Smooth muscle cell (in vitro differentiated cells): Measurements from ENCODE around the gene LRP1. TPM values are rescaled to one million over a fixed set of nuclear protein-coding genes. Genes with fewer than 3 reads are reported as not detected.

ENCODE experiments used
- DNase-seq: peaks from one replicate; lab custom pipeline; 2025; ENCODE audit not compliant: unreplicated experiment; lab: John Stamatoyannopoulos, UW
- H2AFZ ChIP-seq: fragments of 200-600 bp; sonication (generic); 2 replicates; pipeline ENCODE4 v1.6.0; 2016; ENCODE audit warnings: antibody characterized with exemption, low read depth, mild to moderate bottlenecking
- H3F3A ChIP-seq: fragments of 200-600 bp; sonication (generic); 2 replicates; pipeline ENCODE4 v1.6.0; 2017; ENCODE audit warnings: antibody characterized with exemption, low read depth
- H3K27ac ChIP-seq: fragments of 200-600 bp; sonication (generic); 2 replicates; pipeline ENCODE4 v1.5.1; 2016; ENCODE audit warnings: low read depth, mild to moderate bottlenecking
- H3K27me3 ChIP-seq: fragments of 200-600 bp; sonication (generic); 2 replicates; pipeline ENCODE4 v1.6.1; 2016; ENCODE audit warnings: low read depth, mild to moderate bottlenecking
- H3K36me3 ChIP-seq: fragments of 200-600 bp; sonication (generic); 2 replicates; pipeline ENCODE4 v1.5.1; 2016; ENCODE audit warnings: low read depth
- H3K4me1 ChIP-seq: fragments of 200-600 bp; sonication (generic); 2 replicates; pipeline ENCODE4 v1.5.1; 2016; ENCODE audit warnings: low read depth
- H3K4me2 ChIP-seq: fragments of 200-600 bp; sonication (generic); 2 replicates; pipeline ENCODE4 v1.6.0; 2016; ENCODE audit warnings: mild to moderate bottlenecking
- H3K4me3 ChIP-seq: fragments of 200-600 bp; sonication (generic); 2 replicates; pipeline ENCODE4 v1.5.1; 2016; ENCODE audit warnings: mild to moderate bottlenecking
- H3K79me2 ChIP-seq: fragments of 200-600 bp; sonication (generic); 2 replicates; pipeline ENCODE4 v1.6.0; 2016; ENCODE audit warnings: low read depth, mild to moderate bottlenecking
- H3K9ac ChIP-seq: fragments of 200-600 bp; sonication (generic); 2 replicates; pipeline ENCODE4 v1.6.0; 2016; ENCODE audit warnings: low read depth
- H3K9me3 ChIP-seq: fragments of 200-600 bp; sonication (generic); replicated peaks from 2 replicates; pipeline ENCODE4 v1.5.1; 2016; ENCODE audit warnings: low read depth
- H4K20me1 ChIP-seq: fragments of 200-600 bp; sonication (generic); 2 replicates; pipeline ENCODE4 v1.6.0; 2016; ENCODE audit warnings: low read depth
- WGBS: methylation state at CpG from one replicate; pipeline ENCODE4 v1.1.7; 2016; ENCODE audit warnings: low lambda C conversion rate; 5-methylcytosine and 5-hydroxymethylcytosine counted together
- polyA plus RNA-seq: library from polyadenylated mRNA; unstranded; fragments of >200 nt; fragmentation: Nextera tagmentation; extraction: Ambion mirVana; gene quantifications from 2 replicates; pipeline ENCODE4 v1.2.1, GENCODE V29; 2016
- total RNA-seq: library from RNA; depleted of rRNA; stranded (reverse); fragments of >200 nt; gene quantifications from 2 replicates; pipeline ENCODE4 v1.2.3, GENCODE V29; 2014
- TF ChIP-seq, protein P1 (sequence below): fragments of 200-600 bp; sonication (generic); IDR thresholded peaks from 2 replicates; pipeline ENCODE4 v1.5.1; 2017; ENCODE audit warnings: borderline replicate concordance, mild to moderate bottlenecking, antibody characterized with exemption; ENCODE audit not compliant: insufficient read depth, poor library complexity, severe bottlenecking

Gene LRP1
- total and polyA plus RNA-seq, 2 experiments from 2014 or later = 75.3 to 95.4 TPM

DNA sequence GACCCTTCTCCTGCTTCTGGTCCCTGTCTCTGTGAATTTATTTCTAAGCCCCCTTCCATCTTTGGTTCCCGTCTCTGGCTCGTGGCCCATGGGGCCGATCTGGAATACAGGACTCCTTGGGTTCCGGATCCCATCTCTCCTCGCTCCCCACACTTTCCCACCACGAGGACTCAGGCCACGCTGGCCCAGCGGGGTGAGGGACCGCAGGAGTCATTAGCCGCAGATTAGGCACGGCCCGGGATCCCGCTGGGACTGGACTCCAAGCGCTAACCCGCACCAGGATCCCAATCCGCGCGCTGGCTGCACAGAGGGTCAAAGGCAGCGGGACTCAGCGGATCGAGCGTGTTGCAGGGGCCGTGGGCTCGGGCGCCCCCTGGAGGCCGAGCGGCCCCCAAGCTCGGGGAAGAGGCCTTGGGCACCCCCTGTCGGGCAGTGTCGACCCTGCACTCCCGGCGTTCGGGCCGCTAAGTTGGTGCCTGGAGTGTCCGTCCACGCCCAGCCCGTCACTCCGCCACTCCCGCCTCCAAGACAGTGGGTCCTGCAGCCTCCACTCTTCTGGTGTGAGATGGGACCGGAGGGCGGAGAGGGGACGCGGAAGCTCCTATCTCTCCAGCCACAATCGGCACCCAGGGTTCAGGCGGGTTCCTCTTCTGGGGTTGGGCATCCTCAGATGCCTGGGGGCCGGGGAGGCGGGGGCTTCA lies 110.7 kb downstream of the LRP1 start:
- TF ChIP-seq, protein P1, sequence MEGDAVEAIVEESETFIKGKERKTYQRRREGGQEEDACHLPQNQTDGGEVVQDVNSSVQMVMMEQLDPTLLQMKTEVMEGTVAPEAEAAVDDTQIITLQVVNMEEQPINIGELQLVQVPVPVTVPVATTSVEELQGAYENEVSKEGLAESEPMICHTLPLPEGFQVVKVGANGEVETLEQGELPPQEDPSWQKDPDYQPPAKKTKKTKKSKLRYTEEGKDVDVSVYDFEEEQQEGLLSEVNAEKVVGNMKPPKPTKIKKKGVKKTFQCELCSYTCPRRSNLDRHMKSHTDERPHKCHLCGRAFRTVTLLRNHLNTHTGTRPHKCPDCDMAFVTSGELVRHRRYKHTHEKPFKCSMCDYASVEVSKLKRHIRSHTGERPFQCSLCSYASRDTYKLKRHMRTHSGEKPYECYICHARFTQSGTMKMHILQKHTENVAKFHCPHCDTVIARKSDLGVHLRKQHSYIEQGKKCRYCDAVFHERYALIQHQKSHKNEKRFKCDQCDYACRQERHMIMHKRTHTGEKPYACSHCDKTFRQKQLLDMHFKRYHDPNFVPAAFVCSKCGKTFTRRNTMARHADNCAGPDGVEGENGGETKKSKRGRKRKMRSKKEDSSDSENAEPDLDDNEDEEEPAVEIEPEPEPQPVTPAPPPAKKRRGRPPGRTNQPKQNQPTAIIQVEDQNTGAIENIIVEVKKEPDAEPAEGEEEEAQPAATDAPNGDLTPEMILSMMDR = peak; percentile 100
- peaks cover 16% of the 10 kb centered on the region for H3F3A ChIP-seq
- H3K9ac ChIP-seq = no peak overlapping the region
- H3K79me2 ChIP-seq = no peaks in the 10 kb centered on the region
- peak overlapping the region; percentile 80 for H3K4me3 ChIP-seq
- peak overlapping the region; percentile 99 for H3K4me2 ChIP-seq
- WGBS = 3% methylated on average over 42 of the region's 47 CpGs
- peaks cover 18% of the 10 kb centered on the region for H3K27me3 ChIP-seq
- no peaks in the 10 kb centered on the region for H3K9me3 ChIP-seq
- peak; percentile 86 for DNase-seq
- peaks cover 29% of the 10 kb centered on the region for H3K4me1 ChIP-seq
- H4K20me1 ChIP-seq = peaks cover 49% of the 10 kb centered on the region
- no peak overlapping the region for H2AFZ ChIP-seq
- no peaks in the 10 kb centered on the region for H3K36me3 ChIP-seq
- no peak overlapping the region for H3K27ac ChIP-seq

DNA sequence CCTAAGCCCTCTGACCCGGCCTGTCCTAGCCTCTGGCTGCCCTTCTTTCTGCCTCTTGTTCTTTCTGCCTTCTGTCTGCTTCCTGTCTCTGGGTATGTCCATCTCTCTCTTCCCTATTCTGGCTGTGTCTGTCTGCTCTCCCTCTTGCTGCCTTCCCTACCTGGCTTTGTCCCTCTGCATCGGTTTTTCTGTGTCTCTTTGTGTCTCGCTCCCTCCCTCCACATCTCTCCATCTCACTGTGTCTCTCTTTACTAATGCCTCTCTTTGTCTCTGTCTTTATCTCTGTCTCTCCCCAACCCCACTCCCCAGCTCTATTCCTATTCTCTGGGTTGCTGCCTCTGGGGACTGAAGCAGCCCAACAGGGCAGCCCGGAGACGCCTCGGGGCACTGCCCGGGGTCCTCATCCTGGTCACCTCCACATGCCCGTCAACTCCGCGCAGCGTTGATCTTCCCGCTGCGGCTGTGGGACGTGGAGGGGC lies 111.3 kb downstream of the LRP1 start:
- H3K4me1 ChIP-seq = peaks cover 29% of the 10 kb centered on the region
- no peaks in the 10 kb centered on the region for H3K36me3 ChIP-seq
- H3K9ac ChIP-seq = peak overlapping the region; percentile 77
- H3F3A ChIP-seq = peaks cover 12% of the 10 kb centered on the region
- H3K27ac ChIP-seq = peak overlapping the region; percentile 24
- H3K27me3 ChIP-seq = peaks cover 18% of the 10 kb centered on the region
- TF ChIP-seq, protein P1 = no peak
- 6% methylated on average over 14 of the region's 14 CpGs for WGBS
- H2AFZ ChIP-seq = peak overlapping the region; percentile 56
- no peaks in the 10 kb centered on the region for H3K79me2 ChIP-seq
- H4K20me1 ChIP-seq = peaks cover 49% of the 10 kb centered on the region
- no peak for DNase-seq
- peak overlapping the region; percentile 80 for H3K4me3 ChIP-seq
- peak overlapping the region; percentile 99 for H3K4me2 ChIP-seq
- no peaks in the 10 kb centered on the region for H3K9me3 ChIP-seq

DNA sequence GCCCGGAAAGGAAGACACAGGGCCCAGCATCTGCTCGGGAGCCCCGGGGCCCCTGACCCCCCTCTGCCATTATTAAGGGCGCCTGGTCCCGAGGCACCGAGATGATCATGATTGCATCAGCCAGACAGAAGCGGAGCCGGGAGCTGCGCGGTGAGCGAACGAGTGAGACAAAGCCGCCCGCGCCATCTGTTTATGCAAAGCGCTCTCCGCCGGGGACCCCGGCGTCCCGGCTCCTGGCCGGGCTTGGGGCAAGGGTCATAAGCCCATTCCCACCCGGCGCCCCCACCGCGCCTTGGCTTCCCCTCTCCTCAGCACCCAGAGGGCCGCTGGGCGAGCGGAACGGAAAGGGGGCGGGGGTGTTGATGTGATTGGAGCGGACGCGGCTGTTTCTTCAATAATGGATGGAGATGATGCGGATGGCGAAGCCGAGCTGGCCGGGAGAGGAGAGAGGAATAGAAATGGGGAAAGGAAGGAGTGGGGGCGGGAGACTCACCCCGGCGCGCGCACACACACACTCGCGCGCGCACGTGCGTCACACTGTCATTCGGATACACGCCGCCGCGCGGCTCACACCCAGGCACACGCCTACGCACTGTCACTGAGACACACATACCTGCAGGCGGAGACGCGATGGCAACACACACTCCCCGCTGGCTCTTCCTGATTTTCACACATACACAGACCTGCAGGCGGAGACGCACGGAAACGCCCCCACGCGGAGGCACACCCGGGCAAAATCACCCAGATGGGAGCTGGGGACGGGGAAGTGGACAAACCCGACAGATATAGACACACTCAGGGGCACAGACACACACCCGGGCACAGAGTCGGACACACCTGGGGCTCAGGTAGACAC lies 112.0 kb downstream of the LRP1 start:
- H3K9ac ChIP-seq = peak overlapping the region; percentile 77
- no peaks in the 10 kb centered on the region for H3K9me3 ChIP-seq
- H4K20me1 ChIP-seq = peaks cover 45% of the 10 kb centered on the region
- H3K27ac ChIP-seq = peak overlapping the region; percentile 24
- 3% methylated on average over 60 of the region's 72 CpGs for WGBS
- TF ChIP-seq, protein P1 = no peak
- peak overlapping the region; percentile 80 for H3K4me3 ChIP-seq
- no peaks in the 10 kb centered on the region for H3K36me3 ChIP-seq
- no peak for DNase-seq
- H3K4me2 ChIP-seq = peak overlapping the region; percentile 99
- H2AFZ ChIP-seq = peak overlapping the region; percentile 56
- peaks cover 11% of the 10 kb centered on the region for H3F3A ChIP-seq
- peaks cover 29% of the 10 kb centered on the region for H3K4me1 ChIP-seq
- no peaks in the 10 kb centered on the region for H3K79me2 ChIP-seq
- peaks cover 18% of the 10 kb centered on the region for H3K27me3 ChIP-seq
